Kidney epithelial cell (primary cell): ENCODE results near the gene FGF2. TPM values are rescaled to one million over a fixed set of nuclear protein-coding genes. Genes with fewer than 3 reads are reported as not detected.

Experiments used
- DNase-seq: peaks from one replicate; pipeline ENCODE4 v3.0.0-alpha.2; 2010; ENCODE audit warnings: low read depth
- H3K27me3 ChIP-seq: 2 replicates; pipeline ENCODE4 v1.6.0; 2011; ENCODE audit warnings: low read length; ENCODE audit not compliant: control insufficient read depth, insufficient read depth
- H3K36me3 ChIP-seq: 2 replicates; pipeline ENCODE4 v1.5.1; 2011; ENCODE audit warnings: low read length; ENCODE audit not compliant: control insufficient read depth, insufficient read depth
- H3K4me3 ChIP-seq: 2 replicates; pipeline ENCODE4 v1.5.1; 2011; ENCODE audit warnings: low read depth, mild to moderate bottlenecking, control low read depth, low read length
- CTCF ChIP-seq: IDR thresholded peaks from 2 replicates; pipeline ENCODE4 v1.5.1; 2011; ENCODE audit warnings: mild to moderate bottlenecking, moderate library complexity, low read length, control low read depth, inconsistent platforms; ENCODE audit not compliant: insufficient read depth, poor library complexity, severe bottlenecking
- total RNA-seq: library from RNA; depleted of rRNA; stranded (reverse); fragments of >200 nt; gene quantifications from 2 replicates; pipeline ENCODE4 v1.2.3, GENCODE V29; 2015

Gene FGF2
- total RNA-seq, 1 donor from 2014 or later, result 29.4 TPM

- H3K4me3 ChIP-seq, result peak overlapping the region; percentile 80
- DNase-seq, result no peak
Observed at GRCh38 chr4:122827258-122827878, 737 bp downstream of the FGF2 start.

DNA sequence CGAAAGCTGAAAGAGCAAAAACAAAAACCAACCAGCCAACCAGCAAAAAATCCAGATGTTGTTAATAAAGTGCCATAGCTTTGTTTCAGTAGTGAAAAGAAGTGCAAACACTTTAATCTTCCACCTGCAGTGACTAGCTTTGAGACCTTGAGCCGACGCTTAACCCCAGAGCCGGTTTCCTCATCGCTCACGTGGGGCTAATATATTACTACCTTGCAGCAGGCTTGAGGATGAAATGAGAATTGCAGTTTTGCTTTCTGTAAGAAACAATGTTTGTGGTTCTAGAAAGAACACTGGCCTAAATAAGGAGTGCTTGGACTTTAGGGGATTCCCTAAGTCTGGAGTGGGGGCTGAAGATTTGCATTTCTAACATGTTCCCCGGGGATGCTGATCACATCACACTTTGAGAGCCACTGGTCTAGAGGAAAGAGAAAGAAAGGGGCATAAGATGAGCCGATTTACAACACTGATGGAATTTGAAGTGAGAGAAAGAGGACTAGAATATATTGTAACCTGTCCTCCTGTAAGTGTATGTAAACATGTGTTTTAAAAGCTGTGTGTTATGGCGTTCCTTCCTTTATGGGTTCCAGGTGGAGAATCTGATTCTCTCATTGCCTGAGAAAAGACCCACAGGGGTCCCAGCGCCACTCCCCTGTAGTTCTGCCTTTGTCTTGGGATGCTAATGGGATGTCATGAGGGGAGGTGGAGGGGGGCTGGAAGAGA is 1.4 kb downstream of the FGF2 start:
- peak overlapping the region; percentile 80 for H3K4me3 ChIP-seq
- TF ChIP-seq CTCF, result no peak
- DNase-seq, result peak; percentile 43

More at GRCh38 chr4:122827258-122827878, 737 bp downstream of the FGF2 start:
- Histone ChIP-seq H3K27me3 (no peaks in the 10 kb centered on the region), H3K36me3 (no peaks in the 10 kb centered on the region)
- peak; percentile 42 for TF ChIP-seq CTCF

DNA sequence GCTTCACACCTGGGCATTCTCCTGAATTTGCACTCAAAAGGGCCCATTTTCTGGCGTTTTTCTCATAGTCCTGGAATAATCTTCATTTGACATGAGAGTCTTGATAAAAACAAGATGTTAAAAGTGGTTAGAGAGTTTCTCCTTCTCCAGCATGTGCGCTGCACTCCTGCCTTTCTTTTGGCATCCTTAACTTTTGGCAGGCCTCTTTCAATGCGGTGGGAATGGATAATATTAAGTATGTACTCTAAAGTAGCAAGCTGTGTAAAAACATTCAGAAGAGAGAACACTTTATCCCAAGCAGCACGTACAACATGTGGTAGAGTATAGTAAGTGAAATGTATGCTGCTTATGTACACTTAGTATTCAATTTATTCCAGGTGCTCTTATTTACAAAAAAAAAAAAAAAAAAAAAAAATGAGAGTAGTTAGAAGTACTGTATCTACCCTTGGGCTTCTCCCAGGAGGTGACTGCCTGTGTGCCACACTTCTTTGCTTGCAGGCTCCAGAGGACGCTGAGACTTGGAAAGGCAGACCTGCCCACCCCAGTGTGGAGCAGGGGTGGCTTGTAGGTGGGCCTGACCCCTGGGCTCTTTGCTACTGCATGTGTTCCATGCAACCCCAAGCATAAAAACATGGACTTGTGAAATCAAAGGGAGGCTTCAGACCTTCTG is 3.9 kb downstream of the FGF2 start:
- H3K4me3 ChIP-seq, result no peak overlapping the region
- no peak for DNase-seq
- H3K36me3 ChIP-seq, result no peaks in the 10 kb centered on the region
- TF ChIP-seq CTCF, result no peak
- H3K27me3 ChIP-seq, result no peaks in the 10 kb centered on the region

More for the DNA sequence above, 1.4 kb downstream of the FGF2 start:
- Histone ChIP-seq H3K36me3 (no peaks in the 10 kb centered on the region), H3K27me3 (no peaks in the 10 kb centered on the region)

DNA sequence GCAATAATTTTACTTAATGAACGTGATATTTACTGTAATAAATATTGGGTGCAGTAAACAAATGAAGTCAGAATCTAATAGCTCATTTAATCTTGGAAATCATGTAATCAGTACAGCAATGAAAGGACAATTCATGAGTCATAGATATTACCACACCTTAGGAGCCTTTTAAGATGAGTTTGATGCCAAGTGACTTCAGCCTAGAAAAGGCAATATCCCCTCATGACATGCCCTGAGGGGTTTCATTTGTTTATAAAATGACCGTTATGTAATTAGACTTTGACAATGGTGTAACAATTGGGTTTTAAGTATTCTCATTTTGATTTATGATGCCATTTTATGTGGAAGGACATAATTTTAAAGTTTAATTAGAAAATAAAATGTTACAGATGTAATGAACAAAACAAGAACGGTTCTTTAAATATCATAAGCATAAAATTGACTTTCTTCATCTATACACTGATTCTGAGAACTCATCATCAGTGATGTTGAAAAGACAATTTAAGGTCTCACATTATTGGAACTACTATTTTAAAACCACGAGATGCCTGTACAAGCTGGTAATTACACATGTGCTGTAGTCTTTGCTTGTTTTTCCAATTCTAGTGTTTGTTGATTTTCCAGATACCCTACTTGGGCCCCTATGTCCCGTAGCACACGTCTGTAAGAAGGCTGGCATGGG is 5.0 kb downstream of the FGF2 start:
- H3K36me3 ChIP-seq, result no peaks in the 10 kb centered on the region
- H3K27me3 ChIP-seq, result no peaks in the 10 kb centered on the region
- H3K4me3 ChIP-seq, result no peak overlapping the region
- no peak for TF ChIP-seq CTCF
- no peak for DNase-seq

GRCh38 chr4:122832732-122833131 is 6.1 kb downstream of the FGF2 start:
- DNase-seq, result no peak
- no peak for TF ChIP-seq CTCF
- H3K36me3 ChIP-seq, result no peaks in the 10 kb centered on the region
- H3K4me3 ChIP-seq, result no peak overlapping the region
- H3K27me3 ChIP-seq, result no peaks in the 10 kb centered on the region
